GM18505 (cell line): ENCODE results near the gene CENPT.

Experiments used
- ATAC-seq: cut with Tn5 transposase; IDR thresholded peaks from one replicate; pipeline ENCODE4 v1.9.1; 2021; ENCODE audit not compliant: unreplicated experiment
- POLR2A ChIP-seq: IDR thresholded peaks from 4 replicates; pipeline ENCODE4 v1.6.1; 2011; ENCODE audit warnings: borderline replicate concordance; ENCODE audit not compliant: insufficient read depth, insufficient read length; ENCODE audit errors: extremely low read depth

CENPT gene, protein sequence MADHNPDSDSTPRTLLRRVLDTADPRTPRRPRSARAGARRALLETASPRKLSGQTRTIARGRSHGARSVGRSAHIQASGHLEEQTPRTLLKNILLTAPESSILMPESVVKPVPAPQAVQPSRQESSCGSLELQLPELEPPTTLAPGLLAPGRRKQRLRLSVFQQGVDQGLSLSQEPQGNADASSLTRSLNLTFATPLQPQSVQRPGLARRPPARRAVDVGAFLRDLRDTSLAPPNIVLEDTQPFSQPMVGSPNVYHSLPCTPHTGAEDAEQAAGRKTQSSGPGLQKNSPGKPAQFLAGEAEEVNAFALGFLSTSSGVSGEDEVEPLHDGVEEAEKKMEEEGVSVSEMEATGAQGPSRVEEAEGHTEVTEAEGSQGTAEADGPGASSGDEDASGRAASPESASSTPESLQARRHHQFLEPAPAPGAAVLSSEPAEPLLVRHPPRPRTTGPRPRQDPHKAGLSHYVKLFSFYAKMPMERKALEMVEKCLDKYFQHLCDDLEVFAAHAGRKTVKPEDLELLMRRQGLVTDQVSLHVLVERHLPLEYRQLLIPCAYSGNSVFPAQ

DNA sequence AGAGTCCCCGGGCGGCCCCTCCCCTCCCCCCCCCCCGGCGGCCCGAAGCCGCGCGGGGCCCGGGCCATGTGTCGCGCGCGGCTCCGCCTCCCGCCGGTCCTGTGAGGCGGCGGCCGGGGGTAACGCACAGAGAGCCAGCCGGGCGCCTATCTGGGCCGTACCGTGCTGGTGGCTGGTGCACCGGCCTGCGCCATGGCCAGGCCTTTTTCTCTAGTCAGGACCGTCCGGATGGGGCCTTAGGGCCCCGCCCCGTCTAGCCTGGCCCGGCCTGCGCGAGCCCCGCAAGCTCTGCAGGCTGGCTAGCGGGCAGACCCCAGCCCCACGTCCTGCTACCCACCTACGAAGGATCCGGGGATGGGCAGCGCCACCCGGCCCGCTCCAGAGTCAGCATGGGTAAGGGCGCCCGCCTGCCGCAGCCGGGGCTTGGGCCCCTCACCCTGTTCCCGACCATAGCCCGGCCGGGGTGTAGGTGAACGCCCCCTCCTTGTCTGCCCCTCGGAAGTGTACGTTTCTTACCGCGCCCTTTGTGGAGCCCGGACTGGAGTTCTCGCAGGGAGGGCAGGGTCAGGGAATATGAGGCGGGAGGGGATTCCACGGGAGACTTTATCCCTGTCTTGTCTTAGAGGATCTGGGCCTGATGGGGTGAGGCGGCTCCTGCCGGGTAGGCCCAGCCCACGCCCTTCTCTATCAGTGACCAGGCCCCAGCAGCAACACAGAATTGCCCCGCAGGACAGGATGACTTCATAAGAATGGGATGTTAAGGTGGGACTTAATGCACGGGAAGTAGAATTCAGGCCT lies at the start of gene CENPT:
TSS of gene CENPT (minus strand) at position 630 of the 798 bp plus-strand sequence. CDS start 13,834 bp downstream, outside the sequence.
- peak; percentile 44 for ATAC-seq

DNA sequence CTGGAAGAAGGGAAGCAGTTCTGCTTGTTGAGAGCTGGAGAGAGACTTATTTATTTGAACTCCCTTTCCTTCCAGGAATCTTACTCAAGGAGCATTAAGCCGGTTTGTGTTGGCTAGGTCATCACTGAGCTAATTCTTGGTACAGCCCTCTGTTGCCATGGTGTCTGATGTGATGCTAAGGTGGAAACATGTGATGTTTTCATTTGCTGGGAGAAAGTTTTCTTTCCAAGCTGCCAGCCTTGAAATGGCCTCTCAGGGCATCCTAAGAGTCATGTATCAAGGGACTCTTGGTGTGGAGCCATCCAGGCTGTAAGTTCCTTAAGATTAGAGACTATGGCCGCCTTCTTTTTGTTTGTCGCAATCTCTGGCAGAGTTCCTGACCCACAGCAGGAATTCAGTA lies 49.7 kb upstream of the CENPT start:
- TF ChIP-seq POLR2A = no peak
- ATAC-seq = no peak

More for the DNA sequence above, at the start of gene CENPT:
- TF ChIP-seq POLR2A = no peak

DNA sequence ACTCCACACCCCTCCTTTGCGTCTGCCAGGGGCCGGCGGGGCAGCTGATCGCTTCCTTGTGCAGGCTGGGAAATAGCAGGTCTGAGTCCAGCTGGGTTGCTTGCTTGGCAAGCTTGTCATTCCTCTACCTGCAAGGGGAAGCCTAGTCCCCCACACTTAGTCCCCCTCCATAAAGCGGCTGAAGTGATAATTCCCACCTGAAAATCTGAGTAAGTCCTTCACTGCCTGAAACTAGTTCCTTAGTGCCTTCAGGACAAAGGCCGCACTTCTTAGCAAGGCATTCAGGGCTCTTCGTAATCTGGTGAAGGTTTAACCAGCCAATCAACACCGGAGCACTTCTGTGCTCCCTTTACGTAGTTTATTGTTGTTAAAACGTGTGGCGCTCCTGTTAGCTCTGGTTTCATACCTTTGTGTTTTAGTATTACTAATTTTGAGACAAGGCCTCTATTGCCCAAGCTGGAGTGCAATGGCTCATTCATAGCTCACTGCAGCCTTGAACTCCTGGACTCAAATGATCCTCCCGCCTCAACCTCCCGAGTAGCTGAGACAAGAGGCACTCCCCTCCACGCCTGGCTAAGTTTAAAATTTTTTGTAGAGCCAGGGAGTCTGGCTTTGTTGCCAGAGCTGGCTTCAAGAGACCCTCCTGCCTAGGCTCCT lies 46.4 kb upstream of the CENPT start:
- TF ChIP-seq POLR2A = no peak
- ATAC-seq = no peak

DNA sequence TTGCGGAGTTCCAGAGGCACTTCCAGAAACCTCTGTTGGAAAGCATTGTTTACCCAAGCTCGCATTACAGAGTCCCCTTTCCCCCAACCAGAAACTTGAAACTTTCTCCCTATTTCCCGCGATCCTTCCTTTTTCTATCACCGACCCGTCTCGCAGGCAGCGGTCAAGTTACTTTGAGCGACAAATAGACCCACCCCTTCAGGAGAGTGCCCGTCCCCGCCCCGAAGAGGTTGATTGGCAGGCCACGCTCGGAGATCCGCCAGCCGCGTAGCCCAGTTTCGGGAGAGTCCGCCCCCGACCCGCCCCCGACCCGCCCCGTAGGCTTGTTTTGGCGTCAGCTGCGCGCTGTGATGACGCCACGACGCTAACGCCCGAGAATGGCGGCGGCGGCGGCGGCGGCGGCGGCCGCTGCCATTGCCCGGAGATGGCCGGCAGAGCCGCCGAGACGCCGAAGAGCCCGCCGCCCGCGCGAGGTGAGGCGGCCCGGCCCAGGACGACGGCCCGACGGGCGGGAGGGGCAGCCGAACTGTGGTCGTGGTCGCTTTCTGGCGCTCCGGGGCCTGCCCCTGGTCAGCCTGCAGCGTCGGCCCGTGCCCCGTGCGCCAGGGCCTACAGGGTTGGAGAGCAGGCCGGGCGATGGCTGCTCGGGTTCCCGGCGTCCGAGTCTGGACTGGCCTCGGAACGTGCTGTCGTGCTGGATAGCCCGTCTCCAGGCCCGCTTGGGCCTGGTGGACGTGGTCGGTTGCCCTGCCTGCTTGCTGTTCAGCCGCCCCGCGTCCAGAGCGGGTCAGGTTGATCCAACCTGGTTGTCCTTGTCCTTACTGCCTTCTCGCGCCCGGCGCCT lies 45.6 kb upstream of the CENPT start, which contains the start of gene PSKH1:
TSS of gene PSKH1 (plus strand) at position 356 of the 844 bp plus-strand sequence. CDS start 15,496 bp downstream, outside the sequence.
- ATAC-seq = peak; percentile 91
- peak; percentile 81 for TF ChIP-seq POLR2A

DNA sequence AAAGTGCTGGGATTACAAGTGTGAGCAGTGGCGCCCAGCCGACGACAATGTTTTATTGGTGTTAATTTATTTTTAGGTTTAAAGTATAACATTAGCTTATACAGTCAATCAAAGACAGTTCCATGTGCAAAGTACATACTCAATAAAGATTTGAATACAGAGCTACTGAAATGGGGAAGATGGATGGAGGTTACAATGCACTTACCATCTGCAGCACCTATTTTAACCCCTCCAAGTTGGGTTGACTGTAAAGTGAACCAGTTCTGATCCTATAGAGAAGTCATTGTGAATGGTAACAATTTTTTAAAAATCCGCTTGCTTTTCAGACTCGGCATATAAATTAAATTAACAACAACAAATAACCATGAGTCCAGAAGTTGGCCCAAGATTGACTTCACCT lies 44.9 kb upstream of the CENPT start:
- TF ChIP-seq POLR2A = no peak
- no peak for ATAC-seq

GRCh38 chr16:67888331-67888730 lies 40.8 kb upstream of the CENPT start:
- ATAC-seq = no peak

DNA sequence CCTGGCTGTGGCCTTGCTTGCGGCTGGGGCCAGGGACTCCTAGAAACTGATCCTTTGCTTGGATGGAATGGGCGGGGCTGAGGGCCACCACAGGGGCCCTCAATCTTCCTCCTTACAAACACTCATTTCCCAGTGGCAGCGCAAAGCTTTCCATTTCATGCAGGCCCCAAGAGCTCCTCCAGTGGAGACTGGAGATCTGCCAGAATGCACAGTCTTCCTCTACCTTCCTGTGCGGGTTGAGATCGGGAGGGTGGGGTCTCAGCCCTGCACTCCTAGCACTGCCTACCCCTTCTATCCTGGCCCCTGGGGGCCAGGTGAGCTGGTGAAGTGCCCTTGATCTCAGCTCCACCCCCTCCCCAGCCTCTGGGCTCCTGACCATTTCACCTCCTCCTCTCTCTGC lies 38.9 kb upstream of the CENPT start:
- TF ChIP-seq POLR2A = no peak
- ATAC-seq = no peak

More at GRCh38 chr16:67888331-67888730, 40.8 kb upstream of the CENPT start:
- no peak for TF ChIP-seq POLR2A

DNA sequence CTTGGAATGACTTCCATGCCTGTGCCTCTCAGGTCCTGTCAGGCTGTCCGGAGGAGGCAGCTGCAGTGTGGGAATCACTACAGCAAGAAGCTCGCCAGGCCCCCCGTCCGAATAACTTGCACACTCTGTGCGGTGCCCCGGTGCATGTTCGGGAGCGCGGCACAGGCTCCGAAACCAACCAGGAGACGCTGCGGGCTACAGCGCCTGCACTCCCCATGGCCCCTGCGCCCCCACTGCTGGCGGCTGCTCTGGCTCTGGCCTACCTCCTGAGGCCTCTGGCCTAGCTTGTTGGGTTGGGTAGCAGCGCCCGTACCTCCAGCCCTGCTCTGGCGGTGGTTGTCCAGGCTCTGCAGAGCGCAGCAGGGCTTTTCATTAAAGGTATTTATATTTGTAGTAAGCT lies 38.5 kb upstream of the CENPT start:
- ATAC-seq = no peak
- TF ChIP-seq POLR2A = no peak

DNA sequence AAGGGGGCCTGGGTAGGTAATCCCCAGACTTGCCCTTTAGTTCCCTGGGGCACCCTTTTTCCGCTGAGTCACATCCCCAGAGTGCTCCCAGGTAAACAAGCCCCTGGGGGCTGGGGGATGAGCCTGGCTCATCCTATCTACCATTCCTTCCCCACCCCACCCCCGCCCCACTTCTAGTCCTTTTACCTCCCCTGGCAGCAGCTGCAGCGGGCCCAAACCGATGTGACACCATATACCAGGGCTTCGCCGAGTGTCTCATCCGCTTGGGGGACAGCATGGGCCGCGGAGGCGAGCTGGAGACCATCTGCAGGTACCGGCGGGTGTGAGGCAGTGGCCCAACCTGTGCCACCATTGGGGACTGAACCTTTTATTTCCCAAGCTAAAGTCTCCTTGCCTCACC lies 38.1 kb upstream of the CENPT start:
- TF ChIP-seq POLR2A = no peak
- no peak for ATAC-seq

GRCh38 chr16:67884684-67885083 lies 37.2 kb upstream of the CENPT start, which contains the start of gene NRN1L:
NRN1L (plus strand) TSS chr16:67884885; CDS start chr16:67884904, 19 bp downstream.
- no peak for TF ChIP-seq POLR2A
- ATAC-seq = no peak

GRCh38 chr16:67883872-67884261 lies 36.4 kb upstream of the CENPT start:
- no peak for TF ChIP-seq POLR2A
- ATAC-seq = no peak
